Measurements from ENCODE around the gene SRPK2.

Gene SRPK2

GRCh38 chr7:105101864-105102263 is 286.9 kb downstream of the SRPK2 start:
- DNase-seq (ENCODE audit: low spot score), result no peak
- H3K27ac ChIP-seq, result no peak overlapping the region
- TF ChIP-seq, protein P1, sequence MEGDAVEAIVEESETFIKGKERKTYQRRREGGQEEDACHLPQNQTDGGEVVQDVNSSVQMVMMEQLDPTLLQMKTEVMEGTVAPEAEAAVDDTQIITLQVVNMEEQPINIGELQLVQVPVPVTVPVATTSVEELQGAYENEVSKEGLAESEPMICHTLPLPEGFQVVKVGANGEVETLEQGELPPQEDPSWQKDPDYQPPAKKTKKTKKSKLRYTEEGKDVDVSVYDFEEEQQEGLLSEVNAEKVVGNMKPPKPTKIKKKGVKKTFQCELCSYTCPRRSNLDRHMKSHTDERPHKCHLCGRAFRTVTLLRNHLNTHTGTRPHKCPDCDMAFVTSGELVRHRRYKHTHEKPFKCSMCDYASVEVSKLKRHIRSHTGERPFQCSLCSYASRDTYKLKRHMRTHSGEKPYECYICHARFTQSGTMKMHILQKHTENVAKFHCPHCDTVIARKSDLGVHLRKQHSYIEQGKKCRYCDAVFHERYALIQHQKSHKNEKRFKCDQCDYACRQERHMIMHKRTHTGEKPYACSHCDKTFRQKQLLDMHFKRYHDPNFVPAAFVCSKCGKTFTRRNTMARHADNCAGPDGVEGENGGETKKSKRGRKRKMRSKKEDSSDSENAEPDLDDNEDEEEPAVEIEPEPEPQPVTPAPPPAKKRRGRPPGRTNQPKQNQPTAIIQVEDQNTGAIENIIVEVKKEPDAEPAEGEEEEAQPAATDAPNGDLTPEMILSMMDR (IDR thresholded peaks at IDR 0.05), result no peak
- no peak overlapping the region for H3K4me3 ChIP-seq

DNA sequence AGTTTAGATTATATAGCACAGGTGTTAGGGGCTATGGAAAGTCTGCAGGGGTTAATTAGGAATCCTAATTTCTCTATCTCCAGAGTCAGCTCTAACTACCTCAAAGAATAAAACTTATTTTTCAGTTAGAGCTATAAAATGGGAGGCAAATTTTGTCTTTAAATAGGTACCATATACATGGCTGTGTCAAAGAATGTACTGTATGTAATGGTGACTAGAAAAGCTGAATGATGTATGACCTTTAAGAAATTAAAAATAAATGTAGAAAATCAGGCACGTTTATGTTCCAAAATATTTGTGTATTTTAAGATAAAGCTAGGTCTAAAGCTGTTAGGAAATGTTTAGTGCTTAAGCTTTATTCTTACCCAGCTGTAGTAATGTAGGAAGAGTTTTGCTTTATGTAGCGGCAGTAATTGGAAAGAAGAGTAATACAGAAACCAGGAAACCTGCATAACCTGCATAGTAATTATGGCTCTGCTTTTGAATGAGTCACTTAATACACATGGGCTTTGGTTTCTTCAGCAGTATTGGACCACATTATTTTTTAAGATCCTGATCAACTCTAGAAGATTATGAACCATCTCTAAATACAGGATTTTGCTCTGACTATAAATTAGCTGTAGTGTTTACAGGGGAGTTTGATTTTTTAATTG is 289.7 kb downstream of the SRPK2 start:
- Histone ChIP-seq H3K4me3 (no peak overlapping the region), H3K27ac (no peak overlapping the region)
- TF ChIP-seq, protein P1 (IDR thresholded peaks at IDR 0.05), result no peak

DNA sequence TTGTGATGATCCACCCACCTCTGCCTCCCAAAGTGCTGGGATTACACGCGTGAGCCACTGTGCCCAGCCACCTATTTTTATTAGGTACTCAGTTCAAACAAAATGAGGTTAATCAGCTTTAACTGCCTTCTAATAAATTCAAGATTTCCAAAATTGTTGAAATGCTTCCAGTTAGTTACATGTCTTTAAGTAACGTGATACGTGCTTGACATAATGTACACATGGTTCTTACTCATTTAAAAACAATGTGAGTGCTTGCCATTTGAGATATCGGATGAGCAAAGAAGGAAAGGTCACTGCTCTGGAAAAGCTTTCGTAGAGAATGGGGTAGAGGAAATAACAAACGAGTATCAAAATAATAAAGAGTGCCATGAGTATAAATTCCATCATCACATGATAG is 291.1 kb downstream of the SRPK2 start:
- Histone ChIP-seq H3K4me3 (no peak overlapping the region), H3K27ac (peak overlapping the region in 1 of 2 donors; percentile 9)
- no peak for DNase-seq (ENCODE audit: low spot score)
- TF ChIP-seq, protein P1 (IDR thresholded peaks at IDR 0.05), result no peak

More for the DNA sequence above, 289.7 kb downstream of the SRPK2 start:
- no peak for DNase-seq (ENCODE audit: low spot score)

- TF ChIP-seq, protein P1 (IDR thresholded peaks at IDR 0.05), result no peak
- DNase-seq (ENCODE audit: low spot score), result no peak
These were observed 292.4 kb downstream of the SRPK2 start for GRCh38 chr7:105096306-105096705.

DNA sequence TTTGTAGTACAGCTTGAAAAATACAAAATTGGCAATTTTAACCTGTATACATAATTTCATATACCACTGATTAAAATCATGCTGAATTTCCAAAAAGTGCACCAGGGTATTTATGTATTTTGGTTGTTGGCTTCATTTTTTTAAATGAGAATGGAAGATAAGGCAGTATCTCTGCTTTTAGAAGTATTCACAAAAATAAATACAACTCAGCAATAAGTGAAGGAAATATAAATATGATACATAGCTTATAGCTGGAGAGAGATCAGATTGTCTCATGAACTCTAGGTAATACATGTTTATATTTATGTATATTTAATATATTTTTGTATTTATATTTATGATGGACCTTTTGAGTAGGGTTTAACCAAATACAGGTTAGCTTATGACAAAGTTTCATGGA is 293.8 kb downstream of the SRPK2 start:
- TF ChIP-seq, protein P1 (IDR thresholded peaks at IDR 0.05), result no peak
- H3K4me3 ChIP-seq, result no peak overlapping the region
- H3K27ac ChIP-seq, result no peak overlapping the region
- DNase-seq (ENCODE audit: low spot score), result no peak

More at GRCh38 chr7:105096306-105096705, 292.4 kb downstream of the SRPK2 start:
- Histone ChIP-seq H3K4me3 (no peak overlapping the region), H3K27ac (no peak overlapping the region)

DNA sequence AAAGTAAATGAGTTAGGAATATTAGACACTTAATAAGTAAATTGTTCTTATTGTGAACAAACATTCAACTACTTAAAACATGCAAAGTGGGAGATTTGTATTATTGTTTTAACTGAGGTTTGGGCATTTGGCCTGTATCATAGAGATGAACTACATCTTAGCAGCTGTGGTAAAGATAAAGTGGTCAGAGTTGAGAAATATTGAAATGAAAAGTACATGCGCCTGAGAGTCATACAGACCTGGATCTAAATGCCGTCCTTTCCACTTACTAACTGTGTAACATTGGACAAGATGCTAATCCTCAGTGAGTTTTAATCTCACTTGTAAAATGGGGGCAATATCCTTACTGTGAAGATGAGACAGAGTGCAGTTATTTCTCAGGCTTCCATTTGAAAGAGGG is 300.3 kb downstream of the SRPK2 start:
- TF ChIP-seq, protein P1 (IDR thresholded peaks at IDR 0.05), result no peak
- H3K4me3 ChIP-seq, result no peak overlapping the region
- DNase-seq (ENCODE audit: low spot score), result no peak
- H3K27ac ChIP-seq, result no peak overlapping the region

- Histone ChIP-seq H3K27ac (no peak overlapping the region), H3K4me3 (no peak overlapping the region)
- TF ChIP-seq, protein P1 (IDR thresholded peaks at IDR 0.05), result no peak
- DNase-seq (ENCODE audit: low spot score), result no peak
These were observed 300.7 kb downstream of the SRPK2 start for GRCh38 chr7:105087981-105088380.

Data from coronary artery (tissue), 2 donors.